ENCODE results near the gene MAGOH. TPM values are rescaled to one million over a fixed set of nuclear protein-coding genes. Genes with fewer than 3 reads are reported as not detected.

Gene MAGOH
- total and polyA plus RNA-seq, 8 donors, result 31.8 to 88.3 (median 76.8) TPM

DNA sequence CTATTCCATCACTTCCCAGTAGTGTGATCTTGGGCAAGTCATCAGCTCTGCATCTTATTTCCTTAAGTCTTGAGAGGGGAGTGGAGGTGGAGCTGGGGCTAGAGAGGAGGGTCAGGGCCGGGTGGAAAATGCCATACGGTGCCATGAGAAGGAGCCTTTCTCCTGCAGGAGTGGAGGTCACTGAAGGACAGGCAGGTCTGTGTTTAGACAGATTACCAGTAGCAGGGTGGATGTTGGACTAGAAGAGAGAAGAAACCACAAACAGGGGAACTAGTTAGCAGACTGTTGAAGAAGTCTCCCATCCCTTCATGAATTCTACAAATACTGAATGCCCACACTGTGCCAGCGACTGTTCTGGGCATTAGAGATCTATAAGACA is 55.6 kb downstream of the MAGOH start:
- intact Hi-C loops (cut with DNase I), result no loop called here
- TF ChIP-seq, protein P1, sequence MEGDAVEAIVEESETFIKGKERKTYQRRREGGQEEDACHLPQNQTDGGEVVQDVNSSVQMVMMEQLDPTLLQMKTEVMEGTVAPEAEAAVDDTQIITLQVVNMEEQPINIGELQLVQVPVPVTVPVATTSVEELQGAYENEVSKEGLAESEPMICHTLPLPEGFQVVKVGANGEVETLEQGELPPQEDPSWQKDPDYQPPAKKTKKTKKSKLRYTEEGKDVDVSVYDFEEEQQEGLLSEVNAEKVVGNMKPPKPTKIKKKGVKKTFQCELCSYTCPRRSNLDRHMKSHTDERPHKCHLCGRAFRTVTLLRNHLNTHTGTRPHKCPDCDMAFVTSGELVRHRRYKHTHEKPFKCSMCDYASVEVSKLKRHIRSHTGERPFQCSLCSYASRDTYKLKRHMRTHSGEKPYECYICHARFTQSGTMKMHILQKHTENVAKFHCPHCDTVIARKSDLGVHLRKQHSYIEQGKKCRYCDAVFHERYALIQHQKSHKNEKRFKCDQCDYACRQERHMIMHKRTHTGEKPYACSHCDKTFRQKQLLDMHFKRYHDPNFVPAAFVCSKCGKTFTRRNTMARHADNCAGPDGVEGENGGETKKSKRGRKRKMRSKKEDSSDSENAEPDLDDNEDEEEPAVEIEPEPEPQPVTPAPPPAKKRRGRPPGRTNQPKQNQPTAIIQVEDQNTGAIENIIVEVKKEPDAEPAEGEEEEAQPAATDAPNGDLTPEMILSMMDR (IDR thresholded peaks at IDR 0.05), result no peak
- no peaks in the 10 kb centered on the region for H3K36me3 ChIP-seq
- DNase-seq, result no peak
- ATAC-seq, result no peak
- H3K27me3 ChIP-seq, result no peaks in the 10 kb centered on the region
- H3K9me3 ChIP-seq, result no peaks in the 10 kb centered on the region
- H3K4me3 ChIP-seq, result no peak overlapping the region
- H3K4me1 ChIP-seq, result peaks cover 5 to 13% of the 10 kb centered on the region in 2 donors
- peak overlapping the region; percentile 33 to 60 for H3K27ac ChIP-seq

DNA sequence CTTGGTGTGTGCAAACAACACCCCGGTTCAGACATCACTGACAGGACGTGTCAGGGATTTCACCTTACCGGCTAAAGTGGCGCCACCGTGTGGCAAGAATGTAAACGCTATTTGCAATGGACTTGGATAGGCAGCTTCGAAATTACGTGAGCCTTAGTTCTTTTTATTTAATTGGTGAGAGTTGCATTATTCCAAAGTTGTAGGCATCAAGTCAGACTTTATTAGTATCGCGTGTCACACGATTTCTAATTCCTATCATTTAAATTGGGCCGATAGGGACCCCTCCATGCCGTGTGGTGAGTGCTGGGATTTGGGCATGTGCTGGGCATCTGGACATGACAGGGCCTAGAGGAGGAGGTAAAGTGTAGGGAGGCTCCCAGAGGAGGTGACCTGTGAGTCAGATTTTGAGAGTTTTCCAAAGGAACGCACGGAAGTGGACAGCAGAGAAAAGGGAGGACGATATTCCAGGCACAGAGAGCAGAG is 56.2 kb downstream of the MAGOH start:
- ATAC-seq, result peak; percentile 75
- TF ChIP-seq, protein P1 (IDR thresholded peaks at IDR 0.05), result peak; percentile 83 to 89
- H3K27ac ChIP-seq, result peak overlapping the region; percentile 33 to 60
- DNase-seq, result peak in 3 of 4 donors; percentile 78 to 89 (median 80)
- peaks cover 5 to 15% of the 10 kb centered on the region in 2 donors for H3K4me1 ChIP-seq
- H3K4me3 ChIP-seq, result no peak overlapping the region
- no peaks in the 10 kb centered on the region for H3K36me3 ChIP-seq
- no peaks in the 10 kb centered on the region for H3K27me3 ChIP-seq
- intact Hi-C loops (cut with DNase I), result no loop called here
- no peaks in the 10 kb centered on the region for H3K9me3 ChIP-seq

DNA sequence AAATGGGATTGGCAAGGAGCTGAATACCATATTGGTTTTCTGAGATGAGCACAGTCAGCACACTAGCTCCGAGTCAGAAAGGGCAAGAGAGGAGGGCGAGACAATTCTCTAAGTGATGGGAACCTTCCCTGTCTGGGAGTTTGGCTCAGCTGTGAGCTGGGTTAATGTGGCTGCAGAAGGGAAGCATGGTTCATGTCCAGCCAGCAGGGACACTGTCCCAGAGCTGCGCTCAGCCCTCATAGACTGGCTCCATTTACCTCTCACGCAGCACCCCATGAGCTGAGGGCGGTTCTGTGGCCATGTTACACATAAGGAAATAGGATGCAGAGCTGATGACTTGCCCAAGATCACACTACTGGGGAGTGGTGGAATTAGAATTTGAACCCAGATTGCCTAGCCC is 57.4 kb downstream of the MAGOH start:
- Histone ChIP-seq H3K4me3 (no peak overlapping the region), H3K27me3 (no peaks in the 10 kb centered on the region), H3K27ac (no peak overlapping the region), H3K4me1 (peaks cover 15 to 24% of the 10 kb centered on the region in 2 donors), H3K9me3 (no peaks in the 10 kb centered on the region), H3K36me3 (no peaks in the 10 kb centered on the region)
- DNase-seq, result no peak
- ATAC-seq, result no peak
- intact Hi-C loops (cut with DNase I), result no loop called here
- TF ChIP-seq, protein P1 (IDR thresholded peaks at IDR 0.05), result no peak

DNA sequence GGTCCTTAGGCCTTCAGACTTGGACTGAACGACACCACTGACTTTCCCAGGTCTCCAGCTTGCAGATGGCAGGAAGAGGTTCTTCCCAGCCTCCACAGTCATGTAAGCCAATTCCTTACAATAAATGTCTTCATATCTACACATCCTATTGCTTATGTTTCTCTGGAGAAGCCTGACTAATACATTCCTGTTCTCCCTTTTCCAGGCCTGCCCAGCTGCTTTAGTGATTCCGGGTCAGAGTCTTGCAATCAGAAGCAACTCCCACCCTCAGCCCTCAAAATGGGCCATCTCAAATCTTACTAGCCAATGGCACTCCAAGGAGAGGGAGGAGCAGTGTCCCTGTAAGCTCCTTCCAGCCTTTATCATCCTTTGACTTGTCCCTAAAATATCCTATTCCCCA is 58.1 kb downstream of the MAGOH start:
- H3K4me1 ChIP-seq, result peaks cover 15 to 26% of the 10 kb centered on the region in 2 donors
- H3K27me3 ChIP-seq, result no peaks in the 10 kb centered on the region
- no peak overlapping the region for H3K27ac ChIP-seq
- no peaks in the 10 kb centered on the region for H3K9me3 ChIP-seq
- DNase-seq (no peak), ATAC-seq (no peak)
- intact Hi-C loops (cut with DNase I), result no loop called here
- no peak overlapping the region for H3K4me3 ChIP-seq
- TF ChIP-seq, protein P1 (IDR thresholded peaks at IDR 0.05), result no peak
- no peaks in the 10 kb centered on the region for H3K36me3 ChIP-seq

Other genes starting within 250 kb of the MAGOH start
- 10 to 100 TPM; 48.7 to 48.8 TPM for gene PODN, start 176.3 kb downstream of the MAGOH start, total RNA-seq
- gene PODN, start 176.3 kb downstream of the MAGOH start, polyA plus RNA-seq (ENCODE audit: insufficient read length in 6 of 6), result 10 to 100 TPM; 10.5 to 13.8 (median 11.4) TPM
- 1 to 10 TPM in 1 of 2 donors, under 1 TPM in 1; 0.44 to 1.2 TPM for gene SLC1A7, start 95.9 kb downstream of the MAGOH start, total RNA-seq
- gene SLC1A7, start 95.9 kb downstream of the MAGOH start, polyA plus RNA-seq (ENCODE audit: insufficient read length in 6 of 6), result under 1 TPM; 0.38 to 0.66 (median 0.56) TPM
- 10 to 100 TPM; 19.1 to 31.4 TPM for gene CPT2, start 41.7 kb downstream of the MAGOH start, total RNA-seq
- gene CPT2, start 41.7 kb downstream of the MAGOH start, polyA plus RNA-seq (ENCODE audit: insufficient read length in 6 of 6), result 10 to 100 TPM; 16.0 to 19.3 (median 18.2) TPM
- 10 to 100 TPM; 50.5 to 55.4 TPM for gene CZIB, start 17.9 kb downstream of the MAGOH start, total RNA-seq
- gene CZIB, start 17.9 kb downstream of the MAGOH start, polyA plus RNA-seq (ENCODE audit: insufficient read length in 6 of 6), result 100 to 1,000 TPM in 2 of 6 donors, 10 to 100 TPM in 4; 91.0 to 103 (median 96.1) TPM
- gene LRP8, start 89.6 kb upstream of the MAGOH start, total RNA-seq, result 10 to 100 TPM in 1 of 2 donors, 1 to 10 TPM in 1; 7.6 to 36.6 TPM
- gene LRP8, start 89.6 kb upstream of the MAGOH start, polyA plus RNA-seq (ENCODE audit: insufficient read length in 6 of 6), result 10 to 100 TPM in 2 of 6 donors, 1 to 10 TPM in 4; 6.8 to 17.7 (median 9.3) TPM
- not detected for gene DMRTB1, start 220.9 kb upstream of the MAGOH start, total RNA-seq
- not detected for gene DMRTB1, start 220.9 kb upstream of the MAGOH start, polyA plus RNA-seq (ENCODE audit: insufficient read length in 6 of 6)